Spinal cord (tissue), 10 donors: ENCODE data around the gene SCAP. TPM values are rescaled to one million over a fixed set of nuclear protein-coding genes. Genes with fewer than 3 reads are reported as not detected.

Experiments
- DNase-seq, 6 donors: peaks; one replicate each; pipeline versions ENCODE4 v3.0.0 to v3.0.0-alpha.2; 2013 to 2015; ENCODE audit warnings: low spot score in 6 of 6, low read depth in 4 of 6
- H3K27ac ChIP-seq: one replicate; pipeline ENCODE4 v1.5.1; 2013; ENCODE audit warnings: low read depth, low read length, control low read depth
- H3K27me3 ChIP-seq: one replicate; pipeline ENCODE4 v1.6.1; 2013; ENCODE audit warnings: low read length; ENCODE audit not compliant: control insufficient read depth, insufficient read depth
- H3K36me3 ChIP-seq: one replicate; pipeline ENCODE4 v1.6.1; 2013; ENCODE audit warnings: low read length; ENCODE audit not compliant: control insufficient read depth, insufficient read depth
- H3K4me1 ChIP-seq: one replicate; pipeline ENCODE4 v1.6.1; 2013; ENCODE audit warnings: low read length; ENCODE audit not compliant: control insufficient read depth, insufficient read depth
- H3K4me3 ChIP-seq: one replicate; pipeline ENCODE4 v1.5.1; 2013; ENCODE audit warnings: low read depth, low read length, control low read depth
- H3K9me3 ChIP-seq: one replicate; pipeline ENCODE4 v1.6.1; 2013; ENCODE audit warnings: low read length; ENCODE audit not compliant: control insufficient read depth, insufficient read depth
- WGBS: methylation state at CpG from one replicate; pipeline ENCODE4 v1.1.5; 2013; ENCODE audit warnings: missing lambda C conversion rate; ENCODE audit not compliant: insufficient coverage; 5-methylcytosine and 5-hydroxymethylcytosine counted together
- polyA plus RNA-seq, 2 donors: library from polyadenylated mRNA; unstranded; fragments of 120-200 nt; gene quantifications; one replicate each; pipeline ENCODE4 v1.2.1, GENCODE V29; 2013; ENCODE audit not compliant: insufficient read length in 2 of 2
- total RNA-seq, 2 donors: library from RNA; depleted of rRNA in 1 of 2; stranded (reverse); fragments of 120-200 nt in 1 of 2; fragments of >200 nt in 1 of 2; gene quantifications; one replicate each; pipeline versions ENCODE4 v1.2.3 to v1.2.4, GENCODE V29; 2013 to 2014
- donor health status: healthy.

Gene SCAP
- total and polyA plus RNA-seq, 4 donors: 63.9 to 99.5 (median 93.4) TPM

- Histone ChIP-seq H3K4me1 (peaks cover 9% of the 10 kb centered on the region), H3K4me3 (no peak overlapping the region), H3K36me3 (peaks cover 14% of the 10 kb centered on the region), H3K9me3 (no peaks in the 10 kb centered on the region), H3K27me3 (no peaks in the 10 kb centered on the region), H3K27ac (no peak overlapping the region)
- no peak for DNase-seq
- 63% methylated on average over 7 of the region's 8 CpGs for WGBS
These were observed 81.4 kb downstream of the SCAP start for GRCh38 chr3:47394140-47394870.

GRCh38 chr3:47392933-47393332, 82.8 kb downstream of the SCAP start:
- no peaks in the 10 kb centered on the region for H3K4me1 ChIP-seq
- H3K27me3 ChIP-seq: no peaks in the 10 kb centered on the region
- peaks cover 23% of the 10 kb centered on the region for H3K36me3 ChIP-seq
- H3K27ac ChIP-seq: no peak overlapping the region
- WGBS: 91% methylated on average over 2 of the region's 3 CpGs
- H3K9me3 ChIP-seq: no peaks in the 10 kb centered on the region
- no peak overlapping the region for H3K4me3 ChIP-seq
- DNase-seq: no peak

GRCh38 chr3:47385796-47386195, 89.9 kb downstream of the SCAP start:
- no peak for DNase-seq
- no peaks in the 10 kb centered on the region for H3K9me3 ChIP-seq
- no peaks in the 10 kb centered on the region for H3K27me3 ChIP-seq
- peaks cover 21% of the 10 kb centered on the region for H3K36me3 ChIP-seq
- H3K4me1 ChIP-seq: peaks cover 13% of the 10 kb centered on the region
- no peak overlapping the region for H3K4me3 ChIP-seq
- H3K27ac ChIP-seq: no peak overlapping the region
- 76% methylated on average over 2 of the region's 2 CpGs for WGBS

GRCh38 chr3:47385007-47385406, 90.7 kb downstream of the SCAP start:
- no peak overlapping the region for H3K27ac ChIP-seq
- no peaks in the 10 kb centered on the region for H3K27me3 ChIP-seq
- H3K4me1 ChIP-seq: peaks cover 16% of the 10 kb centered on the region
- H3K4me3 ChIP-seq: no peak overlapping the region
- peaks cover 21% of the 10 kb centered on the region for H3K36me3 ChIP-seq
- DNase-seq: no peak
- WGBS: 95% methylated on average over 4 of the region's 4 CpGs
- no peaks in the 10 kb centered on the region for H3K9me3 ChIP-seq

- Histone ChIP-seq H3K9me3 (no peaks in the 10 kb centered on the region), H3K27ac (no peak overlapping the region), H3K36me3 (peaks cover 21% of the 10 kb centered on the region), H3K4me3 (no peak overlapping the region), H3K4me1 (peaks cover 22% of the 10 kb centered on the region), H3K27me3 (no peaks in the 10 kb centered on the region)
- 100% methylated on average over 2 of the region's 4 CpGs for WGBS
- no peak for DNase-seq
These were observed 91.3 kb downstream of the SCAP start for GRCh38 chr3:47384425-47384824.

GRCh38 chr3:47381317-47382157, 94.2 kb downstream of the SCAP start:
- 4% methylated on average over 39 of the region's 44 CpGs for WGBS

GRCh38 chr3:47380601-47381316, 95.0 kb downstream of the SCAP start, which contains the start of gene PTPN23:
Gene PTPN23 (plus strand): TSS chr3:47381021. CDS start chr3:47381097, 76 bp downstream.
- Histone ChIP-seq H3K36me3 (peaks cover 7% of the 10 kb centered on the region), H3K4me1 (peaks cover 25% of the 10 kb centered on the region), H3K27me3 (no peaks in the 10 kb centered on the region), H3K9me3 (no peaks in the 10 kb centered on the region), H3K4me3 (peak within 1 kb of the TSS; percentile 96), H3K27ac (peak within 1 kb of the TSS; percentile 98)
- 0% methylated on average over 53 of the region's 61 CpGs for WGBS
- peak; percentile 98 to 100 (median 99) for DNase-seq

More at GRCh38 chr3:47381317-47382157, 94.2 kb downstream of the SCAP start:
- peak; percentile 17 to 92 (median 61) for DNase-seq
- H3K27me3 ChIP-seq: no peaks in the 10 kb centered on the region
- H3K4me1 ChIP-seq: peaks cover 25% of the 10 kb centered on the region
- H3K4me3 ChIP-seq: peak overlapping the region; percentile 96
- peak overlapping the region; percentile 98 for H3K27ac ChIP-seq
- no peaks in the 10 kb centered on the region for H3K9me3 ChIP-seq
- H3K36me3 ChIP-seq: peaks cover 9% of the 10 kb centered on the region

GRCh38 chr3:47380026-47380600, 95.6 kb downstream of the SCAP start:
- H3K9me3 ChIP-seq: no peaks in the 10 kb centered on the region
- under 1% methylated on average over 14 of the region's 23 CpGs for WGBS
- peaks cover 6% of the 10 kb centered on the region for H3K36me3 ChIP-seq
- H3K27ac ChIP-seq: peak overlapping the region; percentile 98
- DNase-seq: no peak
- peak overlapping the region; percentile 96 for H3K4me3 ChIP-seq
- no peaks in the 10 kb centered on the region for H3K27me3 ChIP-seq
- peaks cover 25% of the 10 kb centered on the region for H3K4me1 ChIP-seq

- peaks cover 3% of the 10 kb centered on the region for H3K36me3 ChIP-seq
- H3K4me1 ChIP-seq: peaks cover 25% of the 10 kb centered on the region
- 95% methylated on average over 17 of the region's 19 CpGs for WGBS
- H3K9me3 ChIP-seq: no peaks in the 10 kb centered on the region
- H3K27me3 ChIP-seq: no peaks in the 10 kb centered on the region
- H3K4me3 ChIP-seq: peak overlapping the region; percentile 96
- no peak overlapping the region for H3K27ac ChIP-seq
- no peak for DNase-seq
These were observed 96.3 kb downstream of the SCAP start for GRCh38 chr3:47379411-47379899.
